AG04449 (cell line): ENCODE data around the gene BMP6.

ENCODE experiments used
- CTCF ChIA-PET: fragments of 350-600 bp; formaldehyde crosslinking; extraction: SDS; loops from one replicate; lab custom pipeline; 2021; ENCODE audit warnings: antibody characterized with exemption; lab: Yijun Ruan, JAX
- POLR2A ChIA-PET: fragments of 400-600, 350-600 bp; formaldehyde crosslinking; extraction: SDS; loops from one replicate; lab custom pipeline; 2020; ENCODE audit warnings: antibody characterized with exemption, inconsistent platforms; lab: Yijun Ruan, JAX
- DNase-seq: peaks from one replicate; pipeline ENCODE4 v3.0.0-alpha.2; 2010; ENCODE audit warnings: low read depth, low spot score
- H3K4me3 ChIP-seq: 2 replicates; pipeline ENCODE4 v1.5.1; 2011; ENCODE audit warnings: low read depth, mild to moderate bottlenecking, control low read depth, low read length
- CTCF ChIP-seq: IDR thresholded peaks from one replicate; pipeline ENCODE4 v1.5.1; 2011; ENCODE audit warnings: mild to moderate bottlenecking, moderate library complexity, low read length, control low read depth, inconsistent platforms; ENCODE audit not compliant: insufficient read depth; ENCODE audit errors: missing control alignments

Gene BMP6

GRCh38 chr6:7868926-7869325 lies 143.0 kb downstream of the BMP6 start:
- ChIA-PET CTCF (interaction anchor here (1.3 kb wide), 1 partner anchor 147 kb away, joined by 3 read pairs; no protein-coding TSS in a partner anchor), POLR2A (no interaction called here)
- no peak for DNase-seq
- TF ChIP-seq CTCF: no peak
- no peak overlapping the region for H3K4me3 ChIP-seq

GRCh38 chr6:7878401-7878964 lies 152.6 kb downstream of the BMP6 start:
- no peak for DNase-seq
- TF ChIP-seq CTCF: no peak
- no peak overlapping the region for H3K4me3 ChIP-seq
- ChIA-PET POLR2A (no interaction called here), CTCF (interaction anchor here (1.0 to 1.2 kb wide), 2 partner anchors 9 to 181 kb away, joined by 3 to 4 read pairs; no protein-coding TSS in a partner anchor)

- CTCF ChIA-PET: interaction anchor here (1.0 to 1.2 kb wide), 2 partner anchors 8 to 180 kb away, joined by 3 to 4 read pairs; no protein-coding TSS in a partner anchor
- POLR2A ChIA-PET: no interaction called here
- no peak for DNase-seq
- TF ChIP-seq CTCF: no peak
- H3K4me3 ChIP-seq: no peak overlapping the region
Observed at GRCh38 chr6:7879043-7879442, 153.1 kb downstream of the BMP6 start.

- no peak for DNase-seq
- CTCF ChIA-PET: interaction anchor here (1.0 to 1.2 kb wide), 2 partner anchors 7 to 180 kb away, joined by 3 to 4 read pairs; no protein-coding TSS in a partner anchor
- H3K4me3 ChIP-seq: no peak overlapping the region
- TF ChIP-seq CTCF: no peak
- POLR2A ChIA-PET: interaction anchor here (0.5 kb wide), 1 partner anchor 57 kb away, joined by 3 read pairs; no protein-coding TSS in a partner anchor
Observed at GRCh38 chr6:7879579-7879978, 153.7 kb downstream of the BMP6 start.

GRCh38 chr6:7879980-7880717 lies 154.2 kb downstream of the BMP6 start:
- no peak for TF ChIP-seq CTCF

GRCh38 chr6:7880718-7881107 lies 154.8 kb downstream of the BMP6 start:
- POLR2A ChIA-PET: no interaction called here
- no peak for TF ChIP-seq CTCF

More at GRCh38 chr6:7879980-7880717, 154.2 kb downstream of the BMP6 start:
- no peak overlapping the region for H3K4me3 ChIP-seq
- POLR2A ChIA-PET: interaction anchor here (0.5 kb wide), 1 partner anchor 57 kb away, joined by 3 read pairs; no protein-coding TSS in a partner anchor
- no peak for DNase-seq
- CTCF ChIA-PET: interaction anchor here (2.4 kb wide), 1 partner anchor 157 kb away, joined by 15 read pairs; no protein-coding TSS in a partner anchor

More at GRCh38 chr6:7880718-7881107, 154.8 kb downstream of the BMP6 start:
- CTCF ChIA-PET: interaction anchor here (2.4 kb wide), 1 partner anchor 157 kb away, joined by 15 read pairs; no protein-coding TSS in a partner anchor
- no peak for DNase-seq
- no peak overlapping the region for H3K4me3 ChIP-seq
